Pons (tissue), 1 donor: ENCODE data around the gene CDH7.
A peak's percentile ranks its signal among the peaks of the same experiment; 100 is the strongest.

Experiments
- DNase-seq: peaks from one replicate; pipeline ENCODE4 v3.0.0-alpha.2; 2016; ENCODE audit warnings: low spot score

The CDH7 gene, protein sequence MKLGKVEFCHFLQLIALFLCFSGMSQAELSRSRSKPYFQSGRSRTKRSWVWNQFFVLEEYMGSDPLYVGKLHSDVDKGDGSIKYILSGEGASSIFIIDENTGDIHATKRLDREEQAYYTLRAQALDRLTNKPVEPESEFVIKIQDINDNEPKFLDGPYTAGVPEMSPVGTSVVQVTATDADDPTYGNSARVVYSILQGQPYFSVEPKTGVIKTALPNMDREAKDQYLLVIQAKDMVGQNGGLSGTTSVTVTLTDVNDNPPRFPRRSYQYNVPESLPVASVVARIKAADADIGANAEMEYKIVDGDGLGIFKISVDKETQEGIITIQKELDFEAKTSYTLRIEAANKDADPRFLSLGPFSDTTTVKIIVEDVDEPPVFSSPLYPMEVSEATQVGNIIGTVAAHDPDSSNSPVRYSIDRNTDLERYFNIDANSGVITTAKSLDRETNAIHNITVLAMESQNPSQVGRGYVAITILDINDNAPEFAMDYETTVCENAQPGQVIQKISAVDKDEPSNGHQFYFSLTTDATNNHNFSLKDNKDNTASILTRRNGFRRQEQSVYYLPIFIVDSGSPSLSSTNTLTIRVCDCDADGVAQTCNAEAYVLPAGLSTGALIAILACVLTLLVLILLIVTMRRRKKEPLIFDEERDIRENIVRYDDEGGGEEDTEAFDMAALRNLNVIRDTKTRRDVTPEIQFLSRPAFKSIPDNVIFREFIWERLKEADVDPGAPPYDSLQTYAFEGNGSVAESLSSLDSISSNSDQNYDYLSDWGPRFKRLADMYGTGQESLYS

DNA sequence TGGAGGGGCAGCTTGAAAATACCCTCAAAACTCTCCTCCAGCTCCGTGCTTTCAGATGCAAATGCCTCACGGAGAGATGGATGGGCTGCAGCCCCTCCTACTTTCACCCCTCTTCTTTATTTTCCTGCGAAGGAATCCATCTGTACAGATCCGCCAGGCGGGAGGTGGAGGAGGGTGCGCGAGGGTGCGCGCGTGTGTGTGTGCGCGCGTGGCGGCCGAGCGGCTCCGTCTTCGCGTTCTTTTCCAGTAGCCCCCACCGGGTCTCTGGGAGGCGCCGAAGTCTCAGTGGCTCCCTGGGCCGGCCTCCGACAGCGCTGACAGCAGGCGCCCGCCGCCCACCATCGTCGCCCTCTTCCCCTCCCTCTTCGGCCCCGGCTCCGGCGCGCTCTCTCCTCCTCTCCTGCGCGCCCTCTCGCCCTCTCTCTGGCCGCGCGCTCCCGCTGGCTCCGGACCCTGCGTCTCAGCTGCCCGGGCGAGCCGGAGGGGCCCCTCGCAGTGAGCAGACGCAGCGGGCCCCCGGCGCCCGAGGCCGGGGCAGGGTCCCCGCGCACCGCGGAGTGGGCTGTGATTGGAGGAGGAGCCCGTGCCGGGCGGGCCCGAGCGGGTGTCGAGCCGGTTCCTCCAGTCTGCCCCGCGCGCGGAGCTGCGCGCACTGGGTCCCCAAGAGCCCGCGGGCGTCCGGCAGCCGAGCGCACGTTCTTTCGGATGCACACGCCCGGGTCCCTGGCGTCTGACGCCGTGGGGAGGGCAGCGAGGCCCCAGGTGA, at the start of gene CDH7:
TSS of gene CDH7 (plus strand) at position 624 of the 766 bp plus-strand sequence. CDS start 11,831 bp downstream, outside the sequence.
- no peak for DNase-seq

GRCh38 chr18:65704046-65704445, 46.8 kb upstream of the CDH7 start:
- peak; percentile 12 for DNase-seq

GRCh38 chr18:65706646-65707045, 44.2 kb upstream of the CDH7 start:
- DNase-seq: no peak

DNA sequence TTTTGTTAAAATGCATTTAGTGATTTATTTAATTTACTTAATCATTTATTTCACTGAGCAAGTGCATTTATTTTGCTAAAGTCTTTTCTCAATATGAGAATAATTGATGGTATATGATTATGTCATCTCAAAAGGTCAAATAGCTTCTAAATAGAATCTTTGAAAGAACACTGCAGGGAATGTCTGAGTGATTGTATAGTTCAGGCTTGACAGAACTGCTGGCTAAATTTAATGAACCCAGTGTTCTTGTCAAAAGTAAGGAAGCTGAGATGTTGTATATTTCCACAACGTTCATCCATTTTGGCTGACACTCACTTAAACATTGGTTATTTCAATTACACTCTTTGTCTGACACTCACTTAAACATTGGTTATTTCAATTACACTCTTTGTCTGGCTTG, 39.3 kb upstream of the CDH7 start:
- no peak for DNase-seq

DNA sequence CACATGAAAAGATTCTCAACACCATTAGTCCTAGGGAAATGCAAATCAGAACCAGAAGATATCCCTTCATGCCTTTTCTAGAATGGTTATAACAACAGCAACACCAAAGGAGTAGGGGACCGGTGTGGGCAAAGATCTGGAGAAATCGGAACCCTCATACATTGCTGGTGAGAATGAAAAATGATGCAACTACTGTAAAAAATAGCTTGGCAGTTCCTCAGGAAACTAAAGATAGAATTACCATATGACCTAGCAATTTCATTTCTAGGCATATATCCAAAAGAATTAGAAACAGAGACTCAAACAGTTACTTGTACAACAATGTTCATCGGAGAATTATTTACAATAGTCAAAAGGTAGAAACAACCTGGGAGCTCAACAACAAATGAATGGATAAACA, 29.2 kb upstream of the CDH7 start:
- no peak for DNase-seq

GRCh38 chr18:65725251-65726050, 25.4 kb upstream of the CDH7 start:
- DNase-seq: peak; percentile 29

DNA sequence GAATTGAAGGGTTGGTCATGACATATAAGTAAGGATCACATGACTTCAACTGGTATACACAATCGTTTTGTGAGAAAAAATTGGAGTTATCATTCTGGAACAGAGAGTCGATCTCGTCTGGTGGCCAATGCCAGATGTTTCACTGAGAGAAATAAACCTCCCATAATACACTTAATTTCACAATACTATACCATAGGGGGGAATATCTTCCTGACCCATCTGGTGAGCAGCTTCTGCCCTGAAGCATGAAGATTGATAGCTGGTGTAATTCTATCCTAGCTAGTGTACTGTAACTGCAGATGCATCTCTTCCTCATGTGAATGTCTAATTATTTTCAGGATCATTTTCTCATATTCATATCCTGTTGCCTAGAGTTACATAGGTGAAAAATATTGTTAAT, 15.7 kb upstream of the CDH7 start:
- no peak for DNase-seq

DNA sequence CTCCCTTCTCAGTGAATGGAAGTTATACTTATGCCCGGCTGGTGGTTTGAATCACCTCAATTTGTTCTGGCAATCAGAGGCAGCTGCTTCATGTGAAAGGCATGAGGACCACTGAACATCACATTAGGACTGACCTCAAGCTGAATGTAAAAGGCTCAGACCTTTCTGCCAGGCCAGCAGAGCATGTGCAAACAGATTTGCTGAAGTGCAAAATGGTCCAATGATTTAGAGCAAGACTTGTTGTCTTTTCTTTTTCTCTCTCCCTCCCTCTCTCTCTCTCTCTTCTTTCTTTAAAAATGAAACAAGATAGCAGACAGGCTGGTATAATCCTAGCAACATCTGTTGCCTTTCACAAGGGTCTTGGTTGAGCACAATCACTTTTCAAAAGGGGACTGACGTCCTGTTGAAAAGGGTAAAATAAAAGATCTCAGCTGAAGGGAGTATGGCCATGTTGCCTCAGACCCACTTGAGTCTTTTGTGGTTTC, 13.3 kb upstream of the CDH7 start:
- no peak for DNase-seq

GRCh38 chr18:65746936-65747335, 3.9 kb upstream of the CDH7 start:
- DNase-seq: no peak

DNA sequence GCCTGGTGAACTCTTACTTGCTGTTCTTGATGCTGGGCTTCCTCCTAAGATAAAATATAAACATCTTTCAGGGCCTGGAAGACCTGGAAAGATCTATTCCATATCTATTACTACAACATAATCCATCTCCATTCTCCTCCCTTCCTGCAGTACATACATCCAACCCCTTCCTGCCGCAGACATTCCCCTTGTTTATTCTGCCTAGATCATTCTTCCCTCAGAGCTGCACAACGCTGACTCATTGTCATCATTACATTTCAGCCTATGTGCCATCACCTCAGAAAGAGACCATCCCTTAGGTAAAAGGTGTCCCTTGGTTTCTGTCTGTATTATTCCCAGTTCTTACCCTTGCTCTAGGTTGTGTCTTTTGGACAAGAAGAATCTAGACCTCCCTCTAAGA, 2.5 kb upstream of the CDH7 start:
- DNase-seq: no peak

DNA sequence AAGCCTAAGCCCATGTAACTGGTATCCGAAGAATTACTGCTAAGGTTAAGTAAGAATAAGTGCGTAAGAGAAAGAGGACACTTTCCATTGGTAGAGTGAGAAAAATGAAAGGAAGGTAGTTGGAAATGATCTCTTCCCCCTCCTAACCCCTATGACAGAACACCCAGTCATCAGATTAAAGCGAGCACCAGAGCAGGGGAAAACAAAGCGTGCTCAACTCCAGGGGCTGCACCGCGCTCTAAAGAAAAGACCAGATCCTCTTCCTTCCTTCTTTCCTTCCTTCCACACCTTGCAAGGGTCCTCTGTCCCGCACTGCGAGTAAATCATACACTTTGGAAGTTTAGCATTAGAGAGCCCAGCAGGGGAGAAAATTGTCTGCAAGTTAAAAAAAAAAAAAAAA, 971 bp upstream of the CDH7 start:
- DNase-seq: no peak

DNA sequence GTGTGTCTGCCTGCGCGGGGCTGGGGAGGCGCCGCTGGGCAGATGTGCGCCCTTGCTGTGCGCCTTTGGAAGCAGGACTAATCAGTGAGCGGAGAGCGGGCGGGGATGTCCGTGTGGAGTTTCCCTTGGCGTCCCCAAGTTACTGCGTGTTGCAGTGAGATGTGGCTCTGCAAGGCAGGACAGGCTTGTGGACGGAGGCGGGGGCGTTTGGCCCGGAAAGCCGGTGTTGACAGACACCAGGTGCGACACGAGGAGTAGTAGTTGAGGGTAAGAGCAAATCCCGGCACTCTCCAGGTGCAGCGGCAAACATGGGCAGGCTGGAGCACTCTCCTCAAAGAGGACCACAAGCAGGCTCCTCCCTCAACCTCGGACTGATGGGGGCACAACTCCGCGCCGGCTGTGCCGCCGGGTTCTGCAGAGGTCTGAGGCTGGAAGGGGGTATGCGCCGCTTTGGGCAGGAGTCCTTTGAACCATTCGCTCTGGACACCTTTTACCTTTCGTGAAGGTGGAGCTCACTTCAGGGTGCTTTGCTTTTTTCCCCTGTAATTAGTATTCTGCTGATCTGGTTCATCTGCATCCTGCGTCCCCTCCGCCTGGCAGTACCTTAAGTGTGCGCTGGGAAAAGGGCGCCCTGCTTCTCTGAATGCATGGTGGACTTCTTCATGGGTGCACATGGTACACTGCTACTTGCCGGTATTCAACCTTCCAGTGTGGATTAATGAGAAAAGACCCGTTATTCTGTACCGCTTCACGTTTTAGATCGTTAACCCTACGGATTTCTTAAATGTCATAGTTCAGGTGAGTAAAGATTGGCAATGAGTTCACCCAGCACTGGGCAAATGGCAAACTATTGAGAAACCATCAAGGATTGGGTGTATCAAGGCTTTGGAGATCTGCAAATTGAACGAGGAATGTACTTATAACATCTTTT, 608 bp downstream of the CDH7 start:
- DNase-seq: no peak

- no peak for DNase-seq
These were observed 2.0 kb downstream of the CDH7 start for GRCh38 chr18:65752625-65753325.

DNA sequence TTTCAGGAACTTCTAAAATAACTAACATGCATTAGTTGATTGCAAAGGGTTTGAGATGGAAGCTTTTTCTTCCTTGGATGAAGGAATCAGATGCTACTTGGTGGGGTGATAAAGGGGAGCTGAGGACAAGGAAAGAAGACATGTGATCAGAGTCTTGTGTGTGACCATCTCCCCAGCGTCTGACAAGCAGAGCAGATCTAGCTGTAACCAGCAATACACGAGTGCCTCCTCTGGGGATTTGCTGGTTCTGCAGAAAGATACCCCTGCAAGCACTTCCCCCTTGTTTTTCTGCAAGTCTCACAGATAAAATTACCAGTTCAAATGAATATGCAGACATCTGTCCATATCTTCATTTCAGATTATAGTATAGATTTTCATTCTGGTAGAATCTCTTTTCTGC, 2.7 kb downstream of the CDH7 start:
- DNase-seq: peak; percentile 70

DNA sequence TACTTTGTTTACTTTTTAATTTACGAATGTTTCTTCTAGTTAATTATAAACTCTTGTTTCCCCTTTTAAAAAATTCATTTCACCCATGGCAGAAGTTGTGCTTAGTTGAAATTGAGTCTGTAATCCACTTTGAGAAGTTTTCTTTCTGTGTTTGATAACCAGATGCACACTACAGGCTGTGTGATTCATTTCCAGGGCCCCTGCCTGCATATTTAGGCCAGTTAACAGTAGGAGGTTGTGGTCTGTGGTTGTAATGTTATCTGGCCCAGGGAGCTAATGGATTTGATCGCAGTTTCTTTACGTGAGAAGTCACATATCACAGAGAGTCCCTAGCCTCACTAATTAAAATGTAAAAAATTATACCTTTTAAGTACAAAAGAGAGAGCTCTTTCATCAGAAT, 3.3 kb downstream of the CDH7 start:
- no peak for DNase-seq

GRCh38 chr18:65755616-65756015, 4.8 kb downstream of the CDH7 start:
- no peak for DNase-seq

DNA sequence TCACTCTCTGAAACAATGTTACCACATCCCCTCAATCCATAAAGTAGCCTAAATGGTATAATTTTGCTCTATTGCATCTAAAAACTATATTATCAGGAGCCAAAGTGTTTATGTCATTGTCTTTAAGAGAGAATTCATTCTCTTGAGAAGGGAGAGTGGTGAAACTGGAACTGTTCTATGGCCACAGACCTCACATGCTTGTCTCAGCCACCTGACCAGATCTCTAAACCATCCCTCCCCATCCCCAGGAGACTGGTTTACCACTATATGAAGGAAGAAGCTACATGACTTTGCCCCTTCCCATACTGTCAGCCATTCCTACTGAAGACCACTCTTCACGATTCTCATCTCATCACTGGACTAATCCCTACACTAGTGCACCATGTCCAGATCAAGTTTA, 9.6 kb downstream of the CDH7 start:
- no peak for DNase-seq

DNA sequence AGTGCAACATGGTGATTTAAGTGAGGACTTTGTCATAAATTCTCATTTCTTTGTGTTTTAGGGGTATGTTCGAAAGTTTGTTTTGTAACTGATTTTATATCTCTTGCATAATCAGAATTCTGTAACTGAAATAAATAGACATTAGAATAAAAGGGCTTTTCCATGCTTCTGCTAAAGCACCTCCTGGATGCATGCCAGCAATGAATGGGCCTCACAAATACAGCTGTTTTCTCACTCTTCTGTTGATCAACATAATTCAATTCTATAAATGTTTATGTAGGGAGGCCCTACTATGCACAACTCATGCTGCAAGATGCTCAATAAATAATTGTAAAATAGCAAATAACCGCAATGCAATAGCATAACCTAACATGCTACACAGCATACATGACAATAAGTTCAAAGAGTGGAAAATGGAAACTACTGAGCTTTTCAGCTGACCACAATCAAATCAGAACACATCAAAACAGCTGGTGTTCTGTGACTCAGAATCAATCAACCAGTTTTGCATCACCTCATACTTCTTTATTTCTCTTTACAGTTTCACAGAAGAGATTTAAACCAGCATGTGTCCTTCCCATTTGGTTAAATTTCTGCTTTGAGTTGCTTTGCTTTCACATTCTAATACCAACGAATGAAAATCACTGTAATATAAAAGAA, 11.0 kb downstream of the CDH7 start:
- DNase-seq: no peak

DNA sequence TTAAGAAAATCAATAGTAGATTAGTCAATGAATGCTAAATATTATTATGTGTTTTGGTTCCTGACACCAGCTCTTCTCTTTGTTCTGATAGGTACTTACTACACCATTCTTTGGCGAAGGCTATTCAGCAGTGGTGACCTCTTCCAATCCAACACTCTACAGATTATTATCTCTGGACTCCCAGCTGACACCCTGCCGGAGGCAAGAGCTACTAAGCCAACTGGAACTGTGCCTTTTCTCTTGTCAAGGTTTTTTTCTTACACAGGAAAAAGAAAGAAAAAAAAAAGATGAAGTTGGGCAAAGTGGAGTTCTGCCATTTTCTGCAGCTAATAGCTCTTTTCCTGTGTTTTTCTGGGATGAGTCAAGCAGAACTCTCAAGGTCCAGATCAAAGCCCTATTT, 11.7 kb downstream of the CDH7 start:
- no peak for DNase-seq
